ENCODE measurements around the gene DLX3.

Gene DLX3

GRCh38 chr17:50024808-50025207 lies 29.8 kb upstream of the DLX3 start:
- Histone ChIP-seq H3K27ac (ENCODE audit: low read depth, low read length) (no peak overlapping the region), H3K9ac (ENCODE audit: low read depth in 1 of 2, low read length in 2 of 2) (no peak overlapping the region), H3K36me3 (ENCODE audit: control insufficient read depth in 1 of 2, insufficient read depth in 2 of 2, low read length in 2 of 2) (no peaks in the 10 kb centered on the region), H3K4me1 (ENCODE audit: control insufficient read depth in 1 of 2, insufficient read depth in 2 of 2, low read length in 2 of 2) (peaks cover 9 to 11% of the 10 kb centered on the region in 2 donors), H3K4me3 (ENCODE audit: low read depth in 1 of 2, low read length in 2 of 2) (no peak overlapping the region), H3K9me3 (ENCODE audit: control insufficient read depth in 1 of 2, low read length in 2 of 2) (peaks cover 5 to 8% of the 10 kb centered on the region in 2 donors), H3K27me3 (ENCODE audit: control insufficient read depth in 1 of 2, insufficient read depth in 2 of 2, low read length in 2 of 2) (peaks cover 0 to 3% of the 10 kb centered on the region in 2 donors)

GRCh38 chr17:50023520-50023919 lies 28.5 kb upstream of the DLX3 start:
- Histone ChIP-seq H3K9ac (ENCODE audit: low read depth in 1 of 2, low read length in 2 of 2) (no peak overlapping the region), H3K36me3 (ENCODE audit: control insufficient read depth in 1 of 2, insufficient read depth in 2 of 2, low read length in 2 of 2) (no peaks in the 10 kb centered on the region), H3K9me3 (ENCODE audit: control insufficient read depth in 1 of 2, low read length in 2 of 2) (peaks cover 5 to 8% of the 10 kb centered on the region in 2 donors), H3K4me1 (ENCODE audit: control insufficient read depth in 1 of 2, insufficient read depth in 2 of 2, low read length in 2 of 2) (peaks cover 9 to 11% of the 10 kb centered on the region in 2 donors), H3K27me3 (ENCODE audit: control insufficient read depth in 1 of 2, insufficient read depth in 2 of 2, low read length in 2 of 2) (peaks cover 0 to 3% of the 10 kb centered on the region in 2 donors), H3K4me3 (ENCODE audit: low read depth in 1 of 2, low read length in 2 of 2) (no peak overlapping the region), H3K27ac (ENCODE audit: low read depth, low read length) (no peak overlapping the region)

GRCh38 chr17:50022463-50023130 lies 27.6 kb upstream of the DLX3 start:
- H3K9ac ChIP-seq (ENCODE audit: low read depth in 1 of 2, low read length in 2 of 2): no peak overlapping the region
- peaks cover 5 to 8% of the 10 kb centered on the region in 2 donors for H3K9me3 ChIP-seq (ENCODE audit: control insufficient read depth in 1 of 2, low read length in 2 of 2)
- peaks cover 7 to 11% of the 10 kb centered on the region in 2 donors for H3K4me1 ChIP-seq (ENCODE audit: control insufficient read depth in 1 of 2, insufficient read depth in 2 of 2, low read length in 2 of 2)
- no peak overlapping the region for H3K4me3 ChIP-seq (ENCODE audit: low read depth in 1 of 2, low read length in 2 of 2)
- H3K36me3 ChIP-seq (ENCODE audit: control insufficient read depth in 1 of 2, insufficient read depth in 2 of 2, low read length in 2 of 2): no peaks in the 10 kb centered on the region
- H3K27me3 ChIP-seq (ENCODE audit: control insufficient read depth in 1 of 2, insufficient read depth in 2 of 2, low read length in 2 of 2): peaks cover 0 to 3% of the 10 kb centered on the region in 2 donors
- no peak overlapping the region for H3K27ac ChIP-seq (ENCODE audit: low read depth, low read length)

DNA sequence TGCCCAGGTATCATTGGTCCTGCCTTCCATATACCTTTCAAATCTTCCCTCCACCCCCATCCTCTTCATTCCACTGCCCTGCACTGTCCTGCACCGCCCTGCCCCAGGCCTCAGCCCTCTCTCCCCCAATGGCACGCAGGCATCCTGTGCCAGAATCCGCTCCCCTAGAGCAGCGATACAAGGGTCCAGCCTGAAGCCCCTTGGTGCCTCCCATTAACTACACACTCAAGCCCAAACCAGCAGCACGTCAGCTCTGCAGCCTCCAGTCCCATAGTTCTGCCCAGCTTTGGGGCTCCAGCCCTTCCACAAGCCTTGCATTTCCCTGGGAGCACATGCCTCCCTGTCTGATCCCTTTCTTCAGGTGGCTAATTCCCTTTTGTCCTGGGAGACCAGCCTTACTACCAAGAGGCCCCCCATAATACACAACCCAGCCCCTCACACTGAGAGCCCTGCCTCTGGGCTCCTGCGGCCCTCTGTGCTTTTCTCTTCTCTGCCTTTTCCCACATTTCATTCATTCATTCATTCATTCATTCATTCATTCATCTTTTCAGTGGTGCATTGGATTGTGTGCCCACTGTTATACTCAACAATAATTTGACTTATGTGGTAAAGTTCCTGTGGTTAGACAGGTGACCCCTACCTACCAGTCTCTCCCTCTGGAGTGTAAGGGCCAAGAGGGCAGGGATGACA lies 26.8 kb upstream of the DLX3 start:
- H3K27me3 ChIP-seq (ENCODE audit: control insufficient read depth in 1 of 2, insufficient read depth in 2 of 2, low read length in 2 of 2): no peaks in the 10 kb centered on the region
- H3K27ac ChIP-seq (ENCODE audit: low read depth, low read length): no peak overlapping the region
- peaks cover 5 to 8% of the 10 kb centered on the region in 2 donors for H3K9me3 ChIP-seq (ENCODE audit: control insufficient read depth in 1 of 2, low read length in 2 of 2)
- no peak overlapping the region for H3K4me3 ChIP-seq (ENCODE audit: low read depth in 1 of 2, low read length in 2 of 2)
- peaks cover 0 to 5% of the 10 kb centered on the region in 2 donors for H3K4me1 ChIP-seq (ENCODE audit: control insufficient read depth in 1 of 2, insufficient read depth in 2 of 2, low read length in 2 of 2)
- no peaks in the 10 kb centered on the region for H3K36me3 ChIP-seq (ENCODE audit: control insufficient read depth in 1 of 2, insufficient read depth in 2 of 2, low read length in 2 of 2)
- H3K9ac ChIP-seq (ENCODE audit: low read depth in 1 of 2, low read length in 2 of 2): no peak overlapping the region

DNA sequence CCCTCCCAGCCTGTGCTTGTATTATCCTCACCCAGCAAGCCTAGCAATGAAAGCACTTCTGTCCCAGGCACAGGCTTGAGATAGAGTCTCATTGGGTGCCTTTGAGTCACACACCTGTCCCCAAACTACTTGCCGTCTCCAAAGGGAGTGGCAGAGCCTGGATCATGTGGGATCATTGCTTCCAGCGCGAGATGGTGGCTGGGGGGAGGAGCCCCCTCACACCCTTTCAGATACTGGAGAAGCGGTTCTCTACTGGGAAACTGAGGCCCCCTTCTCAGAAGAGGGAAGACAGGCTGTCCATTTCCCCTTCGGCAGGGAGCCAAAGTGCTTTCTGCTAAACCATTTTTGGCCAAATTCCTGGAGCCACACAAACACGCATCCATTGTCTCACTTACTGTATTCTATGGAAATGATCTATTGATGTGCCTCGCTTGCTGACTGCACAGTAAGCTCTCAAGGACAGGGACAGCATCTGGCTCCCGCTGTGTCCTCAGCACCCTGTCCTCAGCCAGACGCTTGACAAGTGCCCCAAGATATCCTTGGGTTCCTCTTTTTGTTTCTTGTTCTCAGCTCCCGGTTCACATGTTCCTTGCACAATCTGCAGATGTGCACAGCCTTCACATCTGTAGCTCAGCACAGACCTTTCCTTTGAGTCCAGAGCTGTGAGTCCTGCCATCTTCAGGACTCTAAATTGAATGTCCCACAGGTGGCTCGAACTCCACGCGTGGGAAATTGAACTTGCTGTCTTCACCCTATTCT lies 26.0 kb upstream of the DLX3 start:
- Histone ChIP-seq H3K9ac (ENCODE audit: low read depth in 1 of 2, low read length in 2 of 2) (no peak overlapping the region), H3K9me3 (ENCODE audit: control insufficient read depth in 1 of 2, low read length in 2 of 2) (peaks cover 5 to 8% of the 10 kb centered on the region in 2 donors), H3K36me3 (ENCODE audit: control insufficient read depth in 1 of 2, insufficient read depth in 2 of 2, low read length in 2 of 2) (no peaks in the 10 kb centered on the region), H3K4me1 (ENCODE audit: control insufficient read depth in 1 of 2, insufficient read depth in 2 of 2, low read length in 2 of 2) (peaks cover 0 to 3% of the 10 kb centered on the region in 2 donors), H3K27me3 (ENCODE audit: control insufficient read depth in 1 of 2, insufficient read depth in 2 of 2, low read length in 2 of 2) (no peaks in the 10 kb centered on the region), H3K27ac (ENCODE audit: low read depth, low read length) (no peak overlapping the region), H3K4me3 (ENCODE audit: low read depth in 1 of 2, low read length in 2 of 2) (no peak overlapping the region)

- Histone ChIP-seq H3K36me3 (ENCODE audit: control insufficient read depth in 1 of 2, insufficient read depth in 2 of 2, low read length in 2 of 2) (no peaks in the 10 kb centered on the region), H3K27me3 (ENCODE audit: control insufficient read depth in 1 of 2, insufficient read depth in 2 of 2, low read length in 2 of 2) (no peaks in the 10 kb centered on the region), H3K4me3 (ENCODE audit: low read depth in 1 of 2, low read length in 2 of 2) (no peak overlapping the region), H3K27ac (ENCODE audit: low read depth, low read length) (no peak overlapping the region), H3K9me3 (ENCODE audit: control insufficient read depth in 1 of 2, low read length in 2 of 2) (no peaks in the 10 kb centered on the region), H3K9ac (ENCODE audit: low read depth in 1 of 2, low read length in 2 of 2) (no peak overlapping the region), H3K4me1 (ENCODE audit: control insufficient read depth in 1 of 2, insufficient read depth in 2 of 2, low read length in 2 of 2) (peaks cover 0 to 3% of the 10 kb centered on the region in 2 donors)
Measured at GRCh38 chr17:50018909-50019308, 23.9 kb upstream of the DLX3 start.

DNA sequence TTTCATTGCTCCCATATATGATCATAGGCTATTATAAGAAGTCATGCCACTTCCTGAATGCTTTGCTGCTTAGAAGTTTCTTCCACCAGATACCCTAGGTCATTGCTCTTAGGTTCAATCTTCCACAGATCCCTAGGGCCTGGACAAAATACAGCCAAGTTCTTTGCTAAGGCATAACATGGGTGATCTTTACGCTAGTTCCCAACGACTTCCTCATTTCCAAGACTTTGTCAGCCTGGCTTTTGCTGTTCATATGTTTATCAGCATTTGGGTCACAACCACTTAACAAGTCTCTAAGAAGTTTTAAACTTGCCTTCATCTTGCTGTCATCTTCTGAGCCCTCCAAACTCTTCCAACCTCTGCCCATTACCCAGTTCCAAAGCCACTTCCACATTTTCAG lies 20.1 kb upstream of the DLX3 start:
- no peaks in the 10 kb centered on the region for H3K4me1 ChIP-seq (ENCODE audit: control insufficient read depth in 1 of 2, insufficient read depth in 2 of 2, low read length in 2 of 2)
- no peak overlapping the region for H3K27ac ChIP-seq (ENCODE audit: low read depth, low read length)

DNA sequence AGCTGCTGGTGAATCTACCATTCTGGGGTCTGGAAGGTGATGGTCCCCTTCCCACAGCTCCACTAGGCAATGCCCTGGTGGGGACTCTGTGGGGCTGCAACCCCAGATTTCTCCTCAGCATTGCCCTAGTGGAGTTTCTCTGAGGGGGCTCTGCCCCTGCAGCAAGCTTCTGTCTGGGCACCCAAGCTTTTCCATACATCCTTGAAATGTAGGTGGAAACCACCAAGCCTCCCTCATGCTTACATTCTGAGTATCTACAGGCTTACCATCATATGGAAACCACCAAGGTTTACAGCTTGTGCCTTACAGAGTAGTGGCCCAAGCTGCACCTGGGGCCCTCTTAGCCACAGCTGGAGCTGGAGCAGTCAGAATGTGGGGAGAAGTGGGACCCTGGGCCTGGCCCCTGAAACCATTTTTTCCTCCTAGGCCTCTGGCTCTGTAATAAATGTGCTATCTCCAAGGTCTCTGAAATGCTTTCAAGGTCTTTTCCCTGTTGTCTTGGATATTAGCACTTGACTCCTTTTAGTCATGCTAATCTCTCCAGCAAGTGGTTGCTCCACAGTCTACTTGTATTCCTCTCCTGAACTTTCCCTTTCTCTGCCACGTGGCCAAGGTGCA lies 19.6 kb upstream of the DLX3 start:
- H3K4me3 ChIP-seq (ENCODE audit: low read depth in 1 of 2, low read length in 2 of 2): no peak overlapping the region
- H3K27me3 ChIP-seq (ENCODE audit: control insufficient read depth in 1 of 2, insufficient read depth in 2 of 2, low read length in 2 of 2): no peaks in the 10 kb centered on the region

More for the DNA sequence above, 20.1 kb upstream of the DLX3 start:
- Histone ChIP-seq H3K9ac (ENCODE audit: low read depth in 1 of 2, low read length in 2 of 2) (no peak overlapping the region), H3K9me3 (ENCODE audit: control insufficient read depth in 1 of 2, low read length in 2 of 2) (peaks cover 5 to 9% of the 10 kb centered on the region in 2 donors), H3K27me3 (ENCODE audit: control insufficient read depth in 1 of 2, insufficient read depth in 2 of 2, low read length in 2 of 2) (no peaks in the 10 kb centered on the region), H3K4me3 (ENCODE audit: low read depth in 1 of 2, low read length in 2 of 2) (no peak overlapping the region), H3K36me3 (ENCODE audit: control insufficient read depth in 1 of 2, insufficient read depth in 2 of 2, low read length in 2 of 2) (no peaks in the 10 kb centered on the region)

GRCh38 chr17:50013079-50013478 lies 18.1 kb upstream of the DLX3 start:
- peaks cover 5 to 15% of the 10 kb centered on the region in 2 donors for H3K9me3 ChIP-seq (ENCODE audit: control insufficient read depth in 1 of 2, low read length in 2 of 2)
- no peak overlapping the region for H3K27ac ChIP-seq (ENCODE audit: low read depth, low read length)
- no peak overlapping the region for H3K9ac ChIP-seq (ENCODE audit: low read depth in 1 of 2, low read length in 2 of 2)

More for the DNA sequence above, 19.6 kb upstream of the DLX3 start:
- Histone ChIP-seq H3K9me3 (ENCODE audit: control insufficient read depth in 1 of 2, low read length in 2 of 2) (peaks cover 5 to 9% of the 10 kb centered on the region in 2 donors), H3K4me1 (ENCODE audit: control insufficient read depth in 1 of 2, insufficient read depth in 2 of 2, low read length in 2 of 2) (no peaks in the 10 kb centered on the region), H3K9ac (ENCODE audit: low read depth in 1 of 2, low read length in 2 of 2) (no peak overlapping the region), H3K27ac (ENCODE audit: low read depth, low read length) (no peak overlapping the region), H3K36me3 (ENCODE audit: control insufficient read depth in 1 of 2, insufficient read depth in 2 of 2, low read length in 2 of 2) (no peaks in the 10 kb centered on the region)

More at GRCh38 chr17:50013079-50013478, 18.1 kb upstream of the DLX3 start:
- no peaks in the 10 kb centered on the region for H3K27me3 ChIP-seq (ENCODE audit: control insufficient read depth in 1 of 2, insufficient read depth in 2 of 2, low read length in 2 of 2)
- no peaks in the 10 kb centered on the region for H3K4me1 ChIP-seq (ENCODE audit: control insufficient read depth in 1 of 2, insufficient read depth in 2 of 2, low read length in 2 of 2)
- H3K36me3 ChIP-seq (ENCODE audit: control insufficient read depth in 1 of 2, insufficient read depth in 2 of 2, low read length in 2 of 2): no peaks in the 10 kb centered on the region
- H3K4me3 ChIP-seq (ENCODE audit: low read depth in 1 of 2, low read length in 2 of 2): no peak overlapping the region

Measured in duodenal mucosa (tissue), 2 donors.